Measurements from ENCODE around the gene PHAF1.

PHAF1 gene

DNA sequence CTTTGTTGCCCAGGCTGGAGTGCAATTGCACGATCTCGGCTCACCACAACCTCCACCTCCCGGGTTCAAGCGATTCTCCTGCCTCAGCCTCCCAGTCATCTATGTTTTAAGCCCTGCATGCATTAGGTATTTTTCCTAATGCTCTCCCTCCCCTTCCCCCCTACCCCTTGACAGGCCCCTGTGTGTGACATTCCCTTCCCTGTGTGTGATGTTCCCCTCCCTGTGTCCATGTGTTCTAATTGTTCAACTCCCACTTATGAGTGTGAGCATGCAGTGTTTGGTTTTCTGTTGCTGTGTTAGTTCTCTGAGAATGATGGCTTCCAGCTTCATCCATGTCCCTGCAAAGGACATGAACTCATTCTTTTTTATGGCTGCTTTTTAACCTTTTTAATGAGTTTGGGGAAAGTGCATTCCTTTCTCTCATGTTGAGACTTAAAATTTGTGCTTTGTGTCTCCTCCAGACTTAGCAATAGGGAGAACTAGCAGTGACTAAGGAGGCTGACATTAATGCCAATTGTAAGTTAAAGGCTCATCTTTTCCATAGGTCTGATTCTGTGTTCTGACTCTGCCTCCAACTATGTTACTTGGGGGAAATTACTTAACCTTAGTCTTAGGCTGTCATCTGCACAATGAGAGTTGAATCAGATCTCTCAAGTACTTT lies 17.7 kb upstream of the PHAF1 start:
- TF ChIP-seq GATA3 (IDR thresholded peaks at IDR 0.05; ENCODE audit: low read depth, low read length) = no peak
- no peak for TF ChIP-seq GATA2 (IDR thresholded peaks at IDR 0.05; ENCODE audit: low read depth, low read length)

DNA sequence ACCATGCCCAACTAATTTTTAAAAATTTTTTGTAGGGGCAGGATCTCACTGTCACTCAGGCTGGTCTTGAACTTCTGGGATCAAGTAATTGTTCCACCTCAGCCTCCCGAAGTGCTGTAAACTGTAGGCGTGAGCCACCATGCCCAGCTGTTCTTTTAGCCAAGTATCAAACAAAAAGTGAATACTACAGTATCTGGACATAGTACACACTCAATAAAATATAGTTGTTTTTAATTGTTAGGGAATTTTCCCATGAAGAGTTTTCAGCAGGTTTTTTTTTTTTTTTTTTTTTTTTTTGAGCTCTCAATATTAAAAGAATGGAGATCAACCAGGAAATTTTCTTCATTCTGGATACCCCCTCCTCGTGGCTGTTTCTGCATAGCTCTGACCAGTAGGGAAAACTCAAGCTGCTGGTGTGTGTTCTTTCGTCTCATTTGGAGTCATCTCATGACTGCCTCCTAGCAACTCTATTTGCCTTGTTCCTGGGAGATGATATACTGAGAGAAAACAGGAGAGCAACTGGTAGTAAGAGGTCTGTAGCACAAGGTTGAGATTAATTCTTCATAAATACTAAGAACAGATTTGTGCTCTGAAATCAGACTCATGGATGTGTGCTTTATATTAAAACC lies 16.5 kb upstream of the PHAF1 start:
- no peak for TF ChIP-seq GATA3 (IDR thresholded peaks at IDR 0.05; ENCODE audit: low read depth, low read length)
- no peak for TF ChIP-seq GATA2 (IDR thresholded peaks at IDR 0.05; ENCODE audit: low read depth, low read length)

DNA sequence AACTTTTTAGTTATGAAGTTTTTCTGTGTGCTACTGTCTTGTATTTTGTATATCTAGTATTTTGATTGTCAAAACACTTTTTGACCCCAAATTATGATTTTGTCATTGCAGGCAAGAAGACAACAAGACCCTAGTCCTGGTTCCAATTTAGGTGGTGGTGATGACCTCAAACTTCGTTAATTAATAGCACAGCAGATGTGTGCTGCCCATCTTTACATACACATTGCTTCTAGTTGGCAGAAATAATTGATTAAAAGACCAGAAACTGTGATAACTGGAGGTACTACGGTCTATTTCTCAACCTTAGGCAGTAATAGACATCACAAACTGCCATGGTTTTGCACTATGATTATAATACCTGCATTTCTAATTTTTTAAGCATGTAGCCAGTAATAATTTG lies 11.1 kb upstream of the PHAF1 start:
- TF ChIP-seq GATA3 (IDR thresholded peaks at IDR 0.05; ENCODE audit: low read depth, low read length) (no peak), GATA2 (IDR thresholded peaks at IDR 0.05; ENCODE audit: low read depth, low read length) (no peak)

DNA sequence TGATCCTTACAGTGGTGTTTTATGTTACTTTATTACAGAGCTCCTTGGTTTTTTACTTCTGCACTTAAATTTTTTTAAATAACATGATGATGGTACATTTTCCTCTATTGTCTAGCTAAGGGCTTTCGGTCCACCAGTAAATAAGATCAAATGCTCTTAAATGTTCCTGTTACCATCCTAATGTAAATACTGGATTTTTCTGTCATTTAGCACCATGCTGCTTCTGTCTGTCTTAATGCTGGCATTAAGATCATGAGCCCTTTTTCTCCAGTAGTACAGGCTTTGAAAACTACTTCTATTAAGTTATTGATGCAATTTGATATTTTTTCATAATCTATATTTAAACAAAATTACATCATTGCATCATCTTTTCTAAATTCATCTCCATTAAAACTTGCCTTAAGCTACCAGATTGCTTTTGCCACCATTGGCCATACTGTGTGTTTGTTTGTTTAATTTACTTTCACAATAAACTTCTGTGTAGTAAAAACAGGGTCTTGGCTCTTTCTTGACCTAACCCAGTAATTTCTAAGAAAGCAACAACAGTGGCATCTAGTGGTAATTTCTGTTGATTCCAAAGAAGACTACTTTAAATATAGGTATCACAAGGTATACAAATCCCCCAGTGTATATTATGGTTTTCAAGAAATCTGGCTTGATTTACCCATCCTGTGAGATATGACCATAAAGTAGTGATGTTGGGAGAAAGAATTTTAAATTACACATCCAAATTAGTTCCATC lies 9.0 kb upstream of the PHAF1 start:
- no peak for TF ChIP-seq GATA2 (IDR thresholded peaks at IDR 0.05; ENCODE audit: low read depth, low read length)
- TF ChIP-seq GATA3 (IDR thresholded peaks at IDR 0.05; ENCODE audit: low read depth, low read length) = no peak

DNA sequence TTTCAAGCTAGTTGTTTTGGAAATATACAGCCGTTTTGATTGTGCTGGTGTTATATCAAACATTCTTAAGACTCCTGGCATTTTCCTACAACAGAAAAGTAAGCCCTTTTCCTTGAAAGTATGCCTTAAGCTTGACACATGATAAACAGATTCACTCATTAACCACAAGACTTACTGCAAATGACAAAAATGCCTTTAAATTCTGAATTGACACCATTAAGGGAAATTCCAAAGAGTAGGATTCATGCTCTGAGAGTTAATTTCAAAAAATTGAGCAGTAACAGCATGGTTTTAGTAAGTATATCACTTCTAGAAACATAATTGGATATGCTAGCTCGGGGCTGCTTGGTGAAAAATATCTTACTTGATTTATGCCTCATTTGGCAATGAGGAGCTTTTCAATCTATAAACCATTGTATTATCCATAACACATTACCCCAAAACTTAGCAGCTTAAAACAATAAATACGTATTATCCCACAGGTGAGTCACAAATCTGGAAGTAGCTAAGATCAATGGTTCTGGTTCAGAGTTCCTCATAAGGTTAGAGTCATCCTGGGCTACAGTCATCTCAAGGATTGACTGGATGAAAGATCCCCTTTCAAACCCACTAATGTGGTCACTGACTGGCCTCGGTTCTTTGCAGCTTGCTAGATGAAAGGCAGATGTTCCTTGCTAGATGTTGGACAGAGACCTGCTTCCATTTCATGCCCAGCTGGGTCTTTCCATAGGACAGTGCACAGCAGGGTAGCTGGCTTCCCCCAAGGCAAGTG lies 8.2 kb upstream of the PHAF1 start:
- TF ChIP-seq GATA2 (IDR thresholded peaks at IDR 0.05; ENCODE audit: low read depth, low read length) (no peak), GATA3 (IDR thresholded peaks at IDR 0.05; ENCODE audit: low read depth, low read length) (no peak)

DNA sequence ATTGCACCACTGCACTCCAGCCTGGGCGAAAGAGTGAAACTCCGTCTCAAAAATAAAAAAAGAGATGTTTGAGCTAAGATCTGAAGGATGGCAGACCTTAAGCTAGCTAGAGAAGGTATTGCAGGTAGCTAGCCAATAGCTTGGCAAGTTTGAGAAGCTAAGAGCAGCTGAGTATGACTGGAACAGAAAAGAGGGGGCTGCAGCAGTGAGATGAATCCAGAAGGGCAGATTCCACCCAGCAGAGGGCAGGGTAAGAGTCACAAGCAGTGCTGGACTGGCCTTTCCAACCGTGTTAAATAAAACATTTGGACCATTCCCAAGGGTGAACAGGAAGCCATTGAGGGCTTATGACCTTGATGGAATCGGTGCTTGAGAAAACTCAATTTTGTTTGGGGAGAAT lies 5.7 kb upstream of the PHAF1 start:
- TF ChIP-seq GATA2 (IDR thresholded peaks at IDR 0.05; ENCODE audit: low read depth, low read length) = no peak
- TF ChIP-seq GATA3 (IDR thresholded peaks at IDR 0.05; ENCODE audit: low read depth, low read length) = no peak

DNA sequence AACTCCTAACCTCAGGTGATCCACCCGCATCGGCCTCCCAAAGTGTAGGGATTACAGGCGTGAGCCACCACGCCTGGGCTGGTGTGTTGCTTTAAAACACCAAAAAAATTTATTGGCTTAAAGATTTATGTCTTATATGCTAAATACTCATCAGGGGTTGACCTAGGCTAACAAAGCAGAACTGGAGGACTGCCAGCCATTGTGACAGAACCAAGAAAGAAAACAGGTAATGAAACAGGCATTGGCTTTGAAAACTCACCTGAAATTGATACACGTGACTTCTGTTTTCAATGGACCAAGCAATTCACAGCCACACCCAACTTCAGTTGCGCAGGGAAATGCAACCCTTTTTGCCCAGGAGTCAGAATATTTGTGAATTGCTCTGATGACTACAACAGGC lies 4.9 kb upstream of the PHAF1 start:
- TF ChIP-seq GATA3 (IDR thresholded peaks at IDR 0.05; ENCODE audit: low read depth, low read length) (no peak), GATA2 (IDR thresholded peaks at IDR 0.05; ENCODE audit: low read depth, low read length) (no peak)

DNA sequence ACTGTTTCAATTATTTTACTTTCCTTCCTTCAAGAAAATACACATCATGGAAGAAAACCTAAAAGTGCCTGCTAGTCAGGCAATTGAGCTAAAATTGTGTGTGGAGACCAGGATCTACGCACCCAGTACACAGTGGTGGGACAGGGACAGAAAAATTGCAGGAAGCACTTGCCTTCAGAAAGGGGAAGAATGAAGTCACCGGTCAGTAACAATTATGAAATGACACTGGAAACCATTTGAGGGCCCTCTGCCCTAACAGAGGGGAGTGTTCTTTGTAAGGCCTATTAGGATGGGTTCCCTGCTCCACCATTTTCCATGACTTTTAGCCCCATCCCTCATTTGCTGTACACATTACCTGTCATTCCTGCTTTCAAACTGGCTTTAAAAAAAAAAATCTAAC lies 4.5 kb upstream of the PHAF1 start:
- TF ChIP-seq GATA3 (IDR thresholded peaks at IDR 0.05; ENCODE audit: low read depth, low read length) (no peak), GATA2 (IDR thresholded peaks at IDR 0.05; ENCODE audit: low read depth, low read length) (no peak)

DNA sequence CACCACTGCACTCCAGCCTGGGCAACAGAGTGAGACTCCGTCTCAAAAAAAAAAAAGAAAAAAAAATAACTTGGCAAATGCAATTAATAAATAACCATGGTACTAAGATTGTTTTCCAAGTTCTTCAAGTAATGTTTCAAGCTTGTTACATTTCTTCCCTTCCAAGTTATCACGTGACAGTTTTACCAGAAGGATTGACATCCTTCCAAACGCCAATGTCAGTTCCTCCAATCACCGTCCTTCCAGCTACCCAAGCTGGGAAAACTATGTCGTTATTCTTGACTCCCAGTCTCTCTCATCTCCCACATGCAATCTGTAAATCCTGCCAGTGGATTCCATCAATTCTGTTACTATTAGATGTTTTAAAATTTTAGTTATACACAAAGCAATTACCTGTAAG lies 3.9 kb upstream of the PHAF1 start:
- TF ChIP-seq GATA3 (IDR thresholded peaks at IDR 0.05; ENCODE audit: low read depth, low read length) (no peak), GATA2 (IDR thresholded peaks at IDR 0.05; ENCODE audit: low read depth, low read length) (no peak)

DNA sequence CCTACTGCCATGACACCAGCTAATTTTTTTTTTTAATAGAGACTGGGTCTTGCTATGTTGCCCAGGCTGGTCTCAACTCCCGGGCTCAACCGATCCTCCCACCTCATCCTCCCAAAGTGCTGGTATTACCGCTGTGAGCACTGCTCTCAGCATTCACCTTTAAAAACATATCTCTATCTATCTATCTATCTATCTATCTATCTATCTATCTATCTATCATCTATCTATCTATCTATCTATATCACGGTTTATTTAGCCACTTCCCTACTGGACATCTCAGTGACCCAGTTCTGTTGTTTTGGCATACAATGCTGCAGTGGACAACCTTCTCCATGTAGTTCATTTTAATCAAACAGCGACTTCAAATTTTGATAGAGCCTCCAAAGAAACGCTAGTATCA lies 1.3 kb upstream of the PHAF1 start:
- TF ChIP-seq GATA2 (IDR thresholded peaks at IDR 0.05; ENCODE audit: low read depth, low read length) (no peak), GATA3 (IDR thresholded peaks at IDR 0.05; ENCODE audit: low read depth, low read length) (no peak)

DNA sequence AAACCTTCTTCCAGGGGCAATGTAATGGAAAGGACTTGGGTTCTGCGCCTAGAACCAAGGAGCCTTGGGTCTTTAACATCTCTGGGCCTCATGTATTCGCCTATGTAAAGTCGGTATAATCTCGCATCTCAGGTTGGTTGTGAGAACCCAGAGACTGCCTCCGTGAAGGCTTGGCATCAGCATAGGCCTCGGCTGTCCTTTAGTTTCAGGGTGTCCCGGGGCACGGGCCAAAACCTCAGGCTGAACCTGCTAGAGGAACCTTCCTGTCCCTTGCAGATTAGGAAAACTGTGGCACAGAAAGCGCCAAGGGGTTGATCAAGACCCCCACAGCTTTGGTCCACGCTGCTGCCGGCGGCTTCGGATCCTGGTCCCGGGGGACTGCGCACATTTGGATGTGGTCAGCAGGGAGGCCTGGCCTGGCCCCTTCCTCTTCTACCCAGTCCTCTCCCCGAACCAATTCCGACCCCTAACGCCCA lies 772 bp upstream of the PHAF1 start:
- no peak for TF ChIP-seq GATA2 (IDR thresholded peaks at IDR 0.05; ENCODE audit: low read depth, low read length)
- TF ChIP-seq GATA3 (IDR thresholded peaks at IDR 0.05; ENCODE audit: low read depth, low read length) = no peak

DNA sequence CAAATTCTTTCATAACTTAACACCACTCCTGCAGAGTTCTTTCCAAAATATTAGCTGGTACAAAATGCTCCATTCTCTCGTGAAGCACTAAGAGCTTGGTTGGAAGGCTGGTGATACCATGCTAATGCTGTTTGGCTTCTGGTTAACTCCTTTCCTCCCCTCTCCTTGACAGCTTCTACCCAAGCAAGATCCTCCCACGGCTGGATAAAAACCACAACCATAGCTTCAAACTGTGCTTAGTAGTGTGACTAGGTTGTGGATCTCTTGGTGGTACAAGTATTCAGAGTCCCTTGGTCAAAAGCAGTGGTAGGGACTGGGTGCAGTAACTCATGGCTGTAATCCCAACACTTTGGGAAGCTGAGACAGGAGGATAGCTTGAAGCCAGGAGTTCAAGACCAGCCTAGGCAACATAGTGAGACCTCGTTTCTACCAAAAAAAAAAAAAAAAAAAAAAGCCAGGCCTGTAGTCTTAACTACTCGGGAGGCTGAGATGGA lies 2.3 kb downstream of the PHAF1 start:
- TF ChIP-seq GATA2 (IDR thresholded peaks at IDR 0.05; ENCODE audit: low read depth, low read length) = no peak
- TF ChIP-seq GATA3 (IDR thresholded peaks at IDR 0.05; ENCODE audit: low read depth, low read length) = no peak

DNA sequence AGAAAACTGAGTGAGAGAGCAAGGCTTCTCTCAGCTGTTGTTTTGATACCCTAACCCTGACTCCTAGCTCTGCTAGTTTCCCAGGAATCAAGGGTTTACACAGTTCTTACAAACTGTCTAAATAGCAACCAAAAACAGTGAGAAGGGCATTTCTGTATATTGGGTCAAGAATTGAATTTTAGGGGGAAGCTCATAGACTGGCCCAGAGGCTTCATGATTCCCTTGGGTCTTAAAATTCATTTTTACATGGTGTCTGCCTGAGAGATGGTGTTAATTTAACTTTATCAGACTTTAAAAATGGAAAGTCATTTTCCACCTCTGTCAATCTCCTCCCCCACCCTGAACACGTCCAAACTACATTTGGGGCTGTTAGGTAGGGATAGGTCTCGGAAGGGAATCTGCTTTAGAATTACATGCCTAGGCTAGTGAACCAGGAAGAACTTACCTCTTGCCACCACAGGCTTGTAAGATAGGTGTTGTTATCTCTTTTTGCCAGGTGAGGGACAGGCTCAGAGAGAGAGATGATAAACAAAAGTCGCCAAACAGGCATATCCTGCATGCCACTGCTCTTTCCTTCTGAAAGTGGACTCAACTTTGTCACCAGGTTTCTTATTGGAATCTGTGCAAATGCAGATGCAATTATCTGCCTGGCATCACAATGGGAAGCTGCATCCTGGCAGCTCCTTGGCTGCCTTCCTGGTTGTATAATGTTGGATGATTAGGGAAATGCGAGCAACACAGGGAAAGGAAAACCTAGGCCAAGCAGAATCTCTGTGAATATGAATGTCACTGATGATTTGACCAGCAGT lies 3.1 kb downstream of the PHAF1 start:
- TF ChIP-seq GATA3 (IDR thresholded peaks at IDR 0.05; ENCODE audit: low read depth, low read length) = no peak
- no peak for TF ChIP-seq GATA2 (IDR thresholded peaks at IDR 0.05; ENCODE audit: low read depth, low read length)
